ENCODE results near the gene CEP70.
A peak's percentile ranks its signal among the peaks of the same experiment; 100 is the strongest.
"Not testable (repeated sequence)": the region's sequence is repeated elsewhere in the genome, so short reads cannot be mapped to it uniquely, and the experiment has no call there.

CEP70 gene

DNA sequence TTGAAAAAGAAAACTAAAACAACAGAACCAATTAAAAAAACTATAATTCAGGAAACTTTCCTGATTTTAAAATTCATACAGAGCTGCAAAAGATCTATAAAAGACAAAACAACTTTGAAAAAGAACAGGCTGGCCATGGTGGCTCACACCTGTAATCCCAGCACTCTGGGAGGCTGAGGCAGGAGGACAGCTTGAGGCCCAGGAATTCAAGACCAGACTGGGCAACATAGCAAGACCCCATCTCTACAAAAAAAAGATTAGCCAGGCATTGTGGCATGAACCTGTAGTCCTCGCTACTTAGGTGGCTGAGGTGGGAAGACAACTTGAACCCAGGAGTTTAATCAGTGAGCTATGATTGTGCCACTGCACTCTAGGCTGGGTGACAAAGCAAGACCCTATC is 6.7 kb downstream of the CEP70 start:
- H3K23ac ChIP-seq (ENCODE audit: low read length): no peak overlapping the region
- H3K18ac ChIP-seq (ENCODE audit: low read length): no peak overlapping the region
- H4K8ac ChIP-seq (ENCODE audit: low read depth, low read length): no peak overlapping the region
- no peak overlapping the region for H3K4ac ChIP-seq (ENCODE audit: low read depth, low read length)
- H3K9ac ChIP-seq (ENCODE audit: low read length): no peak overlapping the region
- no peak overlapping the region for H3K27ac ChIP-seq (ENCODE audit: low read depth, low read length)
- H3K36me3 ChIP-seq (ENCODE audit: control insufficient read depth, insufficient read depth, low read length): no peaks in the 10 kb centered on the region
- H3K79me2 ChIP-seq (ENCODE audit: control insufficient read depth, insufficient read depth, low read length): no peaks in the 10 kb centered on the region
- H3K4me3 ChIP-seq (ENCODE audit: low read length): no peak overlapping the region
- no peaks in the 10 kb centered on the region for H3K4me1 ChIP-seq (ENCODE audit: control insufficient read depth, low read depth, low read length)
- H2BK15ac ChIP-seq (replicated peaks; ENCODE audit: low read depth): no peak overlapping the region
- no peak for DNase-seq
- no peaks in the 10 kb centered on the region for H3K79me1 ChIP-seq (ENCODE audit: low read length)
- no peak overlapping the region for H4K5ac ChIP-seq (ENCODE audit: low read length)
- no peaks in the 10 kb centered on the region for H3K27me3 ChIP-seq (ENCODE audit: insufficient read depth, low read length, poor library complexity)
- WGBS (ENCODE audit: extremely low coverage, insufficient coverage, low lambda C conversion rate): no CpG with 5 or more reads among the region's 1 CpG
- H2BK120ac ChIP-seq (ENCODE audit: low read depth, low read length): no peak overlapping the region
- no peak overlapping the region for H2BK5ac ChIP-seq (ENCODE audit: low read length)
- H3K56ac ChIP-seq (ENCODE audit: low read length): no peak overlapping the region
- H3K4me2 ChIP-seq (ENCODE audit: low read length): no peak overlapping the region
- H2AK5ac ChIP-seq (ENCODE audit: low read length): no peak overlapping the region

- H4K5ac ChIP-seq (ENCODE audit: low read length): no peak overlapping the region
- no peaks in the 10 kb centered on the region for H3K79me2 ChIP-seq (ENCODE audit: control insufficient read depth, insufficient read depth, low read length)
- no peak overlapping the region for H3K4ac ChIP-seq (ENCODE audit: low read depth, low read length)
- H3K79me1 ChIP-seq (ENCODE audit: low read length): no peaks in the 10 kb centered on the region
- H3K9ac ChIP-seq (ENCODE audit: low read length): no peak overlapping the region
- no peak overlapping the region for H3K18ac ChIP-seq (ENCODE audit: low read length)
- H3K4me1 ChIP-seq (ENCODE audit: control insufficient read depth, low read depth, low read length): peaks cover 8% of the 10 kb centered on the region
- H2BK5ac ChIP-seq (ENCODE audit: low read length): no peak overlapping the region
- no peak overlapping the region for H3K4me2 ChIP-seq (ENCODE audit: low read length)
- H2BK120ac ChIP-seq (ENCODE audit: low read depth, low read length): no peak overlapping the region
- H3K23ac ChIP-seq (ENCODE audit: low read length): peak overlapping the region; percentile 50
- peak; percentile 37 for DNase-seq
- no peak overlapping the region for H2BK15ac ChIP-seq (replicated peaks; ENCODE audit: low read depth)
- H2AK5ac ChIP-seq (ENCODE audit: low read length): no peak overlapping the region
- no CpG with 5 or more reads among the region's 6 CpGs for WGBS (ENCODE audit: extremely low coverage, insufficient coverage, low lambda C conversion rate)
- H3K4me3 ChIP-seq (ENCODE audit: low read length): no peak overlapping the region
- H3K56ac ChIP-seq (ENCODE audit: low read length): no peak overlapping the region
- no peak overlapping the region for H4K8ac ChIP-seq (ENCODE audit: low read depth, low read length)
- H3K27me3 ChIP-seq (ENCODE audit: insufficient read depth, low read length, poor library complexity): no peaks in the 10 kb centered on the region
- no peak overlapping the region for H3K27ac ChIP-seq (ENCODE audit: low read depth, low read length)
- H3K36me3 ChIP-seq (ENCODE audit: control insufficient read depth, insufficient read depth, low read length): no peaks in the 10 kb centered on the region
Observed at GRCh38 chr3:138578961-138579574, 15.0 kb downstream of the CEP70 start.

- Histone ChIP-seq H2BK15ac (replicated peaks; ENCODE audit: low read depth) (no peak overlapping the region), H3K4ac (ENCODE audit: low read depth, low read length) (no peak overlapping the region), H3K23ac (ENCODE audit: low read length) (no peak overlapping the region), H4K8ac (ENCODE audit: low read depth, low read length) (no peak overlapping the region), H2BK5ac (ENCODE audit: low read length) (no peak overlapping the region), H2AK5ac (ENCODE audit: low read length) (no peak overlapping the region), H3K18ac (ENCODE audit: low read length) (no peak overlapping the region), H3K79me1 (ENCODE audit: low read length) (no peaks in the 10 kb centered on the region), H3K4me3 (ENCODE audit: low read length) (no peak overlapping the region), H4K5ac (ENCODE audit: low read length) (no peak overlapping the region), H2BK120ac (ENCODE audit: low read depth, low read length) (no peak overlapping the region), H3K36me3 (ENCODE audit: control insufficient read depth, insufficient read depth, low read length) (no peaks in the 10 kb centered on the region), H3K27ac (ENCODE audit: low read depth, low read length) (no peak overlapping the region), H3K9ac (ENCODE audit: low read length) (no peak overlapping the region), H3K4me2 (ENCODE audit: low read length) (no peak overlapping the region), H3K4me1 (ENCODE audit: control insufficient read depth, low read depth, low read length) (peaks cover 8% of the 10 kb centered on the region), H3K79me2 (ENCODE audit: control insufficient read depth, insufficient read depth, low read length) (no peaks in the 10 kb centered on the region), H3K27me3 (ENCODE audit: insufficient read depth, low read length, poor library complexity) (no peaks in the 10 kb centered on the region), H3K56ac (ENCODE audit: low read length) (no peak overlapping the region)
- DNase-seq: no peak
- no CpG with 5 or more reads among the region's 4 CpGs for WGBS (ENCODE audit: extremely low coverage, insufficient coverage, low lambda C conversion rate)
Observed at GRCh38 chr3:138578141-138578540, 15.9 kb downstream of the CEP70 start.

- H3K27ac ChIP-seq (ENCODE audit: low read depth, low read length): no peak overlapping the region
- no peak overlapping the region for H2AK5ac ChIP-seq (ENCODE audit: low read length)
- no peak overlapping the region for H3K4me3 ChIP-seq (ENCODE audit: low read length)
- H3K9ac ChIP-seq (ENCODE audit: low read length): no peak overlapping the region
- WGBS (ENCODE audit: extremely low coverage, insufficient coverage, low lambda C conversion rate): no CpG with 5 or more reads among the region's 1 CpG
- no peak overlapping the region for H3K56ac ChIP-seq (ENCODE audit: low read length)
- no peak for DNase-seq
- no peak overlapping the region for H3K23ac ChIP-seq (ENCODE audit: low read length)
- no peaks in the 10 kb centered on the region for H3K36me3 ChIP-seq (ENCODE audit: control insufficient read depth, insufficient read depth, low read length)
- no peaks in the 10 kb centered on the region for H3K27me3 ChIP-seq (ENCODE audit: insufficient read depth, low read length, poor library complexity)
- no peak overlapping the region for H3K4me2 ChIP-seq (ENCODE audit: low read length)
- no peak overlapping the region for H2BK120ac ChIP-seq (ENCODE audit: low read depth, low read length)
- no peak overlapping the region for H3K18ac ChIP-seq (ENCODE audit: low read length)
- no peak overlapping the region for H4K8ac ChIP-seq (ENCODE audit: low read depth, low read length)
- no peaks in the 10 kb centered on the region for H3K79me1 ChIP-seq (ENCODE audit: low read length)
- H3K4me1 ChIP-seq (ENCODE audit: control insufficient read depth, low read depth, low read length): no peaks in the 10 kb centered on the region
- H4K5ac ChIP-seq (ENCODE audit: low read length): no peak overlapping the region
- no peak overlapping the region for H3K4ac ChIP-seq (ENCODE audit: low read depth, low read length)
- no peaks in the 10 kb centered on the region for H3K79me2 ChIP-seq (ENCODE audit: control insufficient read depth, insufficient read depth, low read length)
- no peak overlapping the region for H2BK5ac ChIP-seq (ENCODE audit: low read length)
- no peak overlapping the region for H2BK15ac ChIP-seq (replicated peaks; ENCODE audit: low read depth)
Observed at GRCh38 chr3:138573138-138573537, 20.9 kb downstream of the CEP70 start.

DNA sequence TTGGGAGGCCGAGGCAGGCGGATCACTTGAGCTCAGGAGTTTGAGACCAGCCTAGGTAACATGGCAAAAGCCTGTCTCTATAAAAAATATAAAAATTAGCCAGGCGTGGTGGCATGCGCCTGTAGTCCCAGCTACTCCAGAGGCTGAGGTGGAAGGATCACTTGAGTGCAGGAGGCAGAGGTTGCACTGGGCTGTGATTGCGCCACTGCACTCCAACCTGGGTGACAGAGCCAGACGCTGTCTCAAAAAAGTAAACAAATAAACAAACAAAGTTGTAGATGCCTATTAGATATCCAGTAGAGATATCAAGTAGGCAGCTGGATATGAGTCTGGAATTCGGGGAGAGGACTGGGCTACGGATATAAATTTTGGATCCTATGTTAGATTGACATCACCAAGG is 24.4 kb downstream of the CEP70 start:
- not testable (repeated sequence) for H3K23ac ChIP-seq (ENCODE audit: low read length); H3K79me1 ChIP-seq (ENCODE audit: low read length); H4K5ac ChIP-seq (ENCODE audit: low read length); H3K27me3 ChIP-seq (ENCODE audit: insufficient read depth, low read length, poor library complexity); H3K18ac ChIP-seq (ENCODE audit: low read length); H3K4me3 ChIP-seq (ENCODE audit: low read length); DNase-seq; H3K4me2 ChIP-seq (ENCODE audit: low read length); H2BK5ac ChIP-seq (ENCODE audit: low read length); H2BK15ac ChIP-seq (replicated peaks; ENCODE audit: low read depth); H2AK5ac ChIP-seq (ENCODE audit: low read length); H2BK120ac ChIP-seq (ENCODE audit: low read depth, low read length); H3K79me2 ChIP-seq (ENCODE audit: control insufficient read depth, insufficient read depth, low read length); H3K56ac ChIP-seq (ENCODE audit: low read length); H3K9ac ChIP-seq (ENCODE audit: low read length); H3K4ac ChIP-seq (ENCODE audit: low read depth, low read length); H3K27ac ChIP-seq (ENCODE audit: low read depth, low read length); H3K4me1 ChIP-seq (ENCODE audit: control insufficient read depth, low read depth, low read length); H4K8ac ChIP-seq (ENCODE audit: low read depth, low read length); H3K36me3 ChIP-seq (ENCODE audit: control insufficient read depth, insufficient read depth, low read length)
- WGBS (ENCODE audit: extremely low coverage, insufficient coverage, low lambda C conversion rate): no CpG with 5 or more reads among the region's 8 CpGs

- Histone ChIP-seq H3K4me1 (ENCODE audit: control insufficient read depth, low read depth, low read length) (no peaks in the 10 kb centered on the region), H3K27me3 (ENCODE audit: insufficient read depth, low read length, poor library complexity) (no peaks in the 10 kb centered on the region), H3K79me1 (ENCODE audit: low read length) (no peaks in the 10 kb centered on the region), H3K18ac (ENCODE audit: low read length) (no peak overlapping the region), H2BK120ac (ENCODE audit: low read depth, low read length) (no peak overlapping the region), H4K5ac (ENCODE audit: low read length) (no peak overlapping the region), H2AK5ac (ENCODE audit: low read length) (no peak overlapping the region), H3K36me3 (ENCODE audit: control insufficient read depth, insufficient read depth, low read length) (no peaks in the 10 kb centered on the region), H2BK15ac (replicated peaks; ENCODE audit: low read depth) (no peak overlapping the region), H3K79me2 (ENCODE audit: control insufficient read depth, insufficient read depth, low read length) (no peaks in the 10 kb centered on the region), H3K4ac (ENCODE audit: low read depth, low read length) (no peak overlapping the region), H3K4me3 (ENCODE audit: low read length) (no peak overlapping the region), H3K56ac (ENCODE audit: low read length) (no peak overlapping the region), H3K9ac (ENCODE audit: low read length) (no peak overlapping the region), H3K23ac (ENCODE audit: low read length) (no peak overlapping the region), H3K4me2 (ENCODE audit: low read length) (no peak overlapping the region), H2BK5ac (ENCODE audit: low read length) (no peak overlapping the region), H4K8ac (ENCODE audit: low read depth, low read length) (no peak overlapping the region), H3K27ac (ENCODE audit: low read depth, low read length) (no peak overlapping the region)
- no peak for DNase-seq
- WGBS (ENCODE audit: extremely low coverage, insufficient coverage, low lambda C conversion rate): no CpG with 5 or more reads among the region's 2 CpGs
Observed at GRCh38 chr3:138569090-138569489, 25.0 kb downstream of the CEP70 start.

Measured in mesendoderm (in vitro differentiated cells).